ENCODE measurements around the gene ITGB3.

DNA sequence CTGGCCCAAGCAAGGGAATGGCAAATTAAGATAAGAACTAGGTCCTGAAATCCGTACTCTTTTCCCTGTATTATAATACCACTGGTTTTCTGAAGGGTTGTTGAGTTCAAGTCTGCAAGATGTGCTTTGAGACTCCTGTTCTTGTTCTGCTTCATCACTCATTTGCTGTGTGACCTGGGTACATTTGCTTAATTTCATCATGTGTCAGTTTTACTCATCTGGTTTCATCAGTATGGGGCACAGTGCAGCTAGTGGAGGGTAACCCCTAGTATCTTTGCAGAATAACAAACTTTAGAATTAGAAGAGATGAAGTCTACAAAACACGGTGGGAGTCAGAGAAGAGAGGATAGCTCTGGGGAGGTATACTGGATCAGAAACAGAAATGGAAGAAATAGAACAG is 48.2 kb downstream of the ITGB3 start:
- no peak for TF ChIP-seq POLR2A (IDR thresholded peaks at IDR 0.05; ENCODE audit: low read length)
- no peak for TF ChIP-seq GATA1 (IDR thresholded peaks at IDR 0.05; ENCODE audit: low read depth, low read length)
